ENCODE results near the gene MYL12B. TPM values are rescaled to one million over a fixed set of nuclear protein-coding genes. Genes with fewer than 3 reads are reported as not detected.
A peak's percentile ranks its signal among the peaks of the same experiment; 100 is the strongest.

The MYL12B gene
- total RNA-seq, 1 donor from 2014 or later = 372 TPM

DNA sequence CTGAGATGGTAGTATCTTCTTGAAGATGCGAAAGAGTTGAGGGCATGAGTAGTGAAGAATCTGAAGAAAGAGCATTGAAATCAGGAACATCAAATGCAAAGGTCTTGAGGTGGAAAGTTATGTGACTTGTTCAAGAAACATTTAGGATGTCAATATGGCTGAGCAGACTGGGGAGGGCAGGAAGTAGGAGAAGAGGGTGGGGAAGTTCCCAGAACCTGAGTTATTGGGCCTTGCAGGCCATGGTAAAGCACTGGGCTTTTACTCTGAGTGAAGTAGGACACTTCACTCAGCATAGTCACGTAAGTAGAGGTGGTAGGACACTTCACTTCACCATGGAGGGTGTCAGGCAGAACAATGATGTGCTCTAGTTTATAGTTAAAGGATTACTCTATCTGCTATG is 26.1 kb upstream of the MYL12B start:
- no peak for DNase-seq (ENCODE audit: low spot score)

- no peak for DNase-seq (ENCODE audit: low spot score)
These were observed 25.5 kb upstream of the MYL12B start for GRCh38 chr18:3236470-3236869.

- DNase-seq (ENCODE audit: low spot score) = no peak
These were observed 23.2 kb upstream of the MYL12B start for GRCh38 chr18:3238742-3239141.

- DNase-seq (ENCODE audit: low spot score) = no peak
These were observed 16.8 kb upstream of the MYL12B start for GRCh38 chr18:3245185-3245564.

DNA sequence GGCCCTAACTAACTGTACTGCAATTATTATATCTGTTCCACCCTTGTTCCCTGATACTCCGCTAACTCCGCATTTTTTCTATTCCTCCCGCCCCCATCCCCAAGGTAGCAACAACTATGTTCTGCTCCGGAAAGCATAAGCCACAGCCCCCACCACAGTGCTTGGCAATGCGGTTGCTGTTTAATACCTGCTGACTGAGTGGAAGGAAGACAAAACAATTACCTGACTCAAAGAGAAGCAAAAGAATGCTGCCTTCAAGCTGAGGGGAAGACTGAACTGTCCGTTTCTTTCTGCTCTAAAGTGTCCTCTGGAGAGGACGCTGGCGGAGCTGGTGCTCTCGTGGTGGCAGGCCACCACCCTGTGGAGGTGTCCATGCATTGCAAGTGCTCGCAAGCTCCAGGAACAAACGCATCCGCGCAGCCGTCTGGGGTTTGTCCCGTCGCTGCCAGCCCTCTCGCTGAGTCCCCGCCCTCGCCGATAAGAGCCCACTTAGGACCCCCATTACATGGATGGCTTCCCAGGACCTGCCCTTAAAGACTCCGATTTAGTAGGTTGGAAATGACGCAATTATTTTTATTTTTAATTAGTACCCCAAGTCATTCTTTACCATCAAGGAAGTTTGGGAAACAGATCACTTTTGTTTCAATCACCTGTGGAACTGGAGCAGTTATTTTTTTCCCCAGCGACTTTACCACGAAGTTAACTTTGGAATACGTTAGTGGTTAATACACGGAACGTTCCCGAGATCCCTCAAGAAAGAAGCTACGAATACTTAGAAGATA is 15.9 kb upstream of the MYL12B start:
- peak; percentile 91 for DNase-seq (ENCODE audit: low spot score)

DNA sequence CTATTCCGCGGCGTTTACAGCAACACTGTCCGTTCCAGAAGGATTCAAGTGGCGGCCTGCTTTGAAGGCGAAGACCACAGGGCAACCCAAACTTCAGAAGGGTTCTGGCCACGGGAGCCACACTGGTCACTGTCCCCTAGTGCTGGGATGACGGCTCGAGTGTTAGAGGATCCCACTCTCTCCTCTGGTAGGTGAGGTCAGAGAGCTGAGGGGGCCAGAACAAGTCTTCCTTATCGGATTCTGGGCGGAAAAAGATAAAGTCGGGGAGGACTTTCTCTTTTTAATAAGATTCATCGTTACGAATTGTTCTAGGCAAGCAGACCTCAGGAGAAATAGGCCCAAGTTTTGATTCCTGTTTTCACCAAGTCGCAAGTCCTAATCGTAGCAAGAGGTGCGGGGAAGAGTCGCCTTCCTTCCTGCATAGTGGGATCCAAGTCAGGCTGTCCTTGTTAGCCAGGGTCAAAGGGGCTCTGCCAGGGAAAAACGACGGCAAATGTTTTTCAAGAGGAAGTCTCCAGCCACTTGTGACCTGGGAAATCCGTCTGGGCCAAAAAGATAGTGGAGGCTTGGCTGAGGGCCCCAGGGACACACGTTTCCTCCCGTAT is 15.2 kb upstream of the MYL12B start:
- peak; percentile 50 for DNase-seq (ENCODE audit: low spot score)

DNA sequence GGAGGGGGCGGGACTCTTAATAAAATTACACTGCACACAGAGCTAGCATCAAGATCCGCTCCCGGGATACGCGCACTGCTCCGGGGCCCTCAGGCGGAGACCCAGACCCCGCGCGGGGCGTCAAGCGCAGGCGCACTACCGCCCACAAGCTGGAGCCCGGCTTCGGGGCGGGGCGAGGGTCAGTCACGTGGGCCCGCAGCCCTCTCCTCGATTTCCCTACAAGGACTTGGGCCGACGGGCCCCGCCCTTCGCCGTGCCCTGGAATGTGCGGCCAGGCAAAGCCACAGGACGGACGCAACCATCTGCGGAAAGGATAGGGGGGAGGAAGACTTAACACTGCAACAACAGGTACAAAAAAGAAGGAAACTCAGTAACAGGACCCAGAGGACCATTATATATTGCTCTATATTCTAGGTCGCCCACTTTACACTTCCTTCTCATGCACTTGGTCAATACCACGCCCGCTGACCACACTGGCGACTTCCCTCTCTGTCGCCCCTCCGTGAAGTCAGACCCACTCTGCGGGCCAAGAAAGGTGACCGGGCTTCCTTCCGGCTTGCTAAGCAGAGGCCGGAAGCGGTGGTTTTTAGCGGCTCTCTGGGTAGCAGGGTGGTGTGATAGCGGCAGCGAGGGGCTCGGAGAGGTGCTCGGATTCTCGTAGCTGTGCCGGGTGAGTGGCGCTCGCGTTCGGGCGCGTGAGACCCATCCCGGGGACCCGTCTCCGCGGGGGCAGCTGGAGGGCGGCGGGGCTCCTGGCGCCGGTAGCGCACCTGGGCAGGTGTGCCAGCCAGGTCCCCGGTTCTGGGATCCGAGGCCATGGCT is 14.5 kb upstream of the MYL12B start, which contains the start of gene MYL12A:
Gene MYL12A (plus strand): TSS at position 562 of the 822 bp plus-strand sequence. CDS start 5,447 bp downstream, outside the sequence.
- peak; percentile 97 for DNase-seq (ENCODE audit: low spot score)

- no peak for DNase-seq (ENCODE audit: low spot score)
These were observed 13.8 kb upstream of the MYL12B start for GRCh38 chr18:3248062-3248657.

DNA sequence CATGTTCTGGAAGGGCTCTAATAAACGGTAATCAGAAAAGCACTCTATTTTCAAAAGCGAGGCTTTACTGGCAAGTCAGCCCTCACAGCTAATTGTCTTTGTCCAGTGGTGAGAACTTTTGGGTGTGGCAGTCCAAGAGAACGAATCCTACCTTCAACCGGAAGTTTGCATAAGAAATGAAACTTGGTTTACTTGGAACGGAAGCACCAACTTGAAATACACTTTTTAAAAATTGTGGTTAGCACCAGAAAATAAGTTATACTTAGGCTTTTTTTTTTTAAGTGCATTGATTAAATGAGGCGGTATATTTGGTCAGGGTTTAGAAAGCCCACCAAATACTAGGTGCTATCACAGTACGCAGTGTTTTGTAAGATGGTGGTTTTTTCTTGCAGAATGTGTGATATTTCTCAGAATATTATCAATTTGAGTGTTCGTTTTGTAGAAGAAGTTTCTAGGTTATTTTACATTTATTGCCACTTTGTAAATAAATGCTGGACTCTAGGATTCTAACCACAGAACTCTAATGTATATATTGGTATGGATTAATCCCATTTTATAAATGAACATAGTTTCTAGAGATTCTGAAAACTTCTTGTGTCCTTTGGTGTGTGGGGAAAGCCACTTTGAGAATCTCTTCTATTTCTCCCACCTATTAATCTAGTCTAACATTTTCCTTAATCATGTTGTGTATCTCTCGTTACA is 13.1 kb upstream of the MYL12B start:
- no peak for DNase-seq (ENCODE audit: low spot score)

- DNase-seq (ENCODE audit: low spot score) = no peak
These were observed 11.5 kb upstream of the MYL12B start for GRCh38 chr18:3250237-3251107.

DNA sequence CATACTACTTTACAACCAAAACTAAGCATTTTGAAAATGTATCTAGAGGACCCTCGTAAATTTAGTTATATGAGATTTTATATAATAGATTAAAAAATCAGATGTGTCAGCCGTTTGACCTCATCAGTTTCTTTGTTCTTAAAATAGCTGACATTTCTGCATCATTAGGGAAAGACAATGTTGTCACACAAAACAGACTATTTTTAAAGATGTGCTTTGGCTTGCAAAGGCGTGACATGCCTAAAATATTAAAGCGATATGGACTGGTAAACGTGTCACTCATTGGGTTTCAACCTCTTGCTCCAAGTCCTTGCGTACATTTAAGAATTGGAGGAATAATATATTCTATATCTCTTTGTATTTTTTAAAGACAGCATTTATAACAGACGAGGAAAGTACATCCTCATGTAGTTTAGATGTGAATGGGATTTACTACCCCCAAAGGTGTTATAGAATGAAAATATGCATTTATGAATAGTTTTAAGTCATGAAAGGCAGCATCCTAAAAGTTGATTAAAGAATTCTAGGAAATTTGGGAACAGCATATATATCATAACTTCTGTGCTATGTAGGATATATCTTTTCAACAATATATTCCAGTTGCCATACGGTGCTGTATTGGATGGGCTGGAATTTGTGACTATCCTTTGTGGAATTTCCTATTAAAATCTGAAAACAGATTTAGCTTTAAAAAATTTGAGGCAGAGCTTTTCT is 10.5 kb upstream of the MYL12B start:
- DNase-seq (ENCODE audit: low spot score) = no peak

GRCh38 chr18:3251963-3252277 is 10.0 kb upstream of the MYL12B start:
- no peak for DNase-seq (ENCODE audit: low spot score)

- DNase-seq (ENCODE audit: low spot score) = no peak
These were observed 9.1 kb upstream of the MYL12B start for GRCh38 chr18:3252843-3253242.

- no peak for DNase-seq (ENCODE audit: low spot score)
These were observed 7.2 kb upstream of the MYL12B start for GRCh38 chr18:3254725-3255124.

DNA sequence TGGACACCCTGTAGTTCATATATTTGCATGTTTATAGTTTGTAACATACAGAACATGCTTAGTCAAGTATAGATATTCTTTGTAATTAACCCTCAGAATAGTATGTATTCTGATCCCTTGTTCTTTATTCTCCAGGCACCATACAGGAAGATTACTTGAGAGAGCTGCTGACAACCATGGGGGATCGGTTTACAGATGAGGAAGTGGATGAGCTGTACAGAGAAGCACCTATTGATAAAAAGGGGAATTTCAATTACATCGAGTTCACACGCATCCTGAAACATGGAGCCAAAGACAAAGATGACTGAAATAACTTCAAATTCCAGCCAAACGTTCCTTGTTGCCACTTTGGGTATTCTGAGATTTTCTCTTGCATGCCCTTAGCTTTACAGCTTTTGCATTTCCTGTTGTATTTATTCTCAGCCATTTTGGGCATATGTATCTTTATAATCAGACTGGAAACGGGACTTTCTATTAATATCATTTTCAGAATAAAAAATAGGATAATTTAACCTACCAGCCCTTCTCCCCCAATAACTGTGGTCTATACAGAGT is 6.2 kb upstream of the MYL12B start:
- DNase-seq (ENCODE audit: low spot score) = no peak

- DNase-seq (ENCODE audit: low spot score) = no peak
These were observed 5.0 kb upstream of the MYL12B start for GRCh38 chr18:3256693-3257626.

DNA sequence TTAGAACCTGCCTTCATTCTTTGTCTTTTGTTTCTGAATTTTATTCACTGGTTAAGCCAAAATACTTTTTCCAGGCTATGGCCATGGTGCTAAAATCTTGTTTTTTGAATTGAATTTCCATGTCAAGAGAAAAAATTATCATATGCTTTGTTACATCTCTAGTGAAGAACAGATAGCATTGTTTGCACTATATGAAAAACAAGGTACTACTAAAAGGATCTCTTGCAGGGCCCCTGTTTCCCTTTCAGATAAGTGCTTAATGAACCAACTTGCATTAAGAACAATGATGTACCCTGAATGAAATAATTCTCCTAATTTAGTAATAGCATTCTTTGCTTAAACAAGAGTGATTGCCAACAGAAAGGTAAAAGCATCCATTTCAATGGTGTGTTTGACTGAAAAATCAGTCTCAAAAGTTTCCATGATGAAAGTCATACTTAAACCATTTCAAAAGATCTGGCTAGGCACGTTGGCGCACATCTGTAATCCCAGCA is 4.3 kb upstream of the MYL12B start:
- no peak for DNase-seq (ENCODE audit: low spot score)

- DNase-seq (ENCODE audit: low spot score) = no peak
These were observed 949 bp upstream of the MYL12B start for GRCh38 chr18:3260995-3261372.
